Peyer's patch (tissue), 4 donors: ENCODE measurements around the gene FAM171A1. TPM values are rescaled to one million over a fixed set of nuclear protein-coding genes. Genes with fewer than 3 reads are reported as not detected.

ENCODE experiments used
- DNase-seq, 3 donors: peaks; one replicate each; pipeline ENCODE4 v3.0.0-alpha.2; 2017 to 2019
- H3K27ac ChIP-seq, 4 donors: fragments of 200-600 bp; sonication (generic); one replicate each; pipeline ENCODE4 v1.5.1; 2016 to 2019
- H3K27me3 ChIP-seq, 2 donors: fragments of 200-600 bp; sonication (generic); one replicate each; pipeline ENCODE4 v1.5.1; 2019
- H3K36me3 ChIP-seq, 3 donors: fragments of 200-600 bp; sonication (generic); one replicate each; pipeline ENCODE4 v1.5.1; 2016 to 2019
- H3K4me1 ChIP-seq, 4 donors: fragments of 200-600 bp; sonication (generic); one replicate each; pipeline ENCODE4 v1.5.1; 2016 to 2019
- H3K4me3 ChIP-seq, 4 donors: fragments of 200-600 bp; sonication (generic); 1 replicate in 3 of 4; 2 replicates in 1 of 4; pipeline ENCODE4 v1.5.1; 2016 to 2019; ENCODE audit warnings: mild to moderate bottlenecking in 1 of 4
- H3K9me3 ChIP-seq, 4 donors: fragments of 200-600 bp; sonication (generic); one replicate each; pipeline ENCODE4 v1.5.1; 2016 to 2019; ENCODE audit warnings: mild to moderate bottlenecking in 1 of 4
- CTCF ChIP-seq, 6 experiments: fragments of 450-650 bp in 4 of 6; fragments of 200-600 bp in 2 of 6; sonication (generic) in 1 of 6; IDR thresholded peaks; one replicate each; pipeline ENCODE4 v1.5.1; 2017 to 2019; ENCODE audit warnings: antibody characterized with exemption in 6 of 6, mild to moderate bottlenecking in 3 of 6, moderate library complexity in 1 of 6
- POLR2A ChIP-seq, 2 donors: fragments of 450-650 bp; IDR thresholded peaks; one replicate each; pipeline ENCODE4 v1.5.1; 2017; ENCODE audit warnings: antibody characterized with exemption in 2 of 2, mild to moderate bottlenecking in 2 of 2, moderate library complexity in 2 of 2
- total RNA-seq, 4 donors: library from RNA; depleted of rRNA; stranded (reverse); fragments of >200 nt; gene quantifications; one replicate each; pipeline ENCODE4 v1.1.0, GENCODE V29; 2016

The FAM171A1 gene
- total RNA-seq, 4 donors from 2014 or later = 14.7 to 37.1 (median 24.5) TPM

- no peaks in the 10 kb centered on the region for H3K36me3 ChIP-seq
- peaks cover 0 to 12% (median 0%) of the 10 kb centered on the region in 4 donors for H3K4me1 ChIP-seq
- DNase-seq = no peak
- H3K9me3 ChIP-seq = no peaks in the 10 kb centered on the region
- TF ChIP-seq POLR2A (IDR thresholded peaks at IDR 0.05) (no peak), CTCF (IDR thresholded peaks at IDR 0.05) (no peak)
- no peak overlapping the region for H3K4me3 ChIP-seq
- H3K27ac ChIP-seq = no peak overlapping the region
- no peaks in the 10 kb centered on the region for H3K27me3 ChIP-seq
These were observed 48.7 kb downstream of the FAM171A1 start for GRCh38 chr10:15322356-15322755.

- Histone ChIP-seq H3K27ac (no peak overlapping the region), H3K4me1 (peaks cover 0 to 15% (median 0%) of the 10 kb centered on the region in 4 donors), H3K27me3 (no peaks in the 10 kb centered on the region), H3K36me3 (no peaks in the 10 kb centered on the region), H3K4me3 (no peak overlapping the region), H3K9me3 (no peaks in the 10 kb centered on the region)
- no peak for DNase-seq
- TF ChIP-seq CTCF (IDR thresholded peaks at IDR 0.05) = no peak
- no peak for TF ChIP-seq POLR2A (IDR thresholded peaks at IDR 0.05)
These were observed 49.4 kb downstream of the FAM171A1 start for GRCh38 chr10:15321431-15322341.

- DNase-seq = no peak
- TF ChIP-seq CTCF (IDR thresholded peaks at IDR 0.05) (no peak), POLR2A (IDR thresholded peaks at IDR 0.05) (no peak)
- no peaks in the 10 kb centered on the region for H3K36me3 ChIP-seq
- no peaks in the 10 kb centered on the region for H3K27me3 ChIP-seq
- no peak overlapping the region for H3K27ac ChIP-seq
- peaks cover 0 to 18% (median 0%) of the 10 kb centered on the region in 4 donors for H3K4me1 ChIP-seq
- no peaks in the 10 kb centered on the region for H3K9me3 ChIP-seq
- no peak overlapping the region for H3K4me3 ChIP-seq
These were observed 50.4 kb downstream of the FAM171A1 start for GRCh38 chr10:15320522-15321203.

- TF ChIP-seq CTCF (IDR thresholded peaks at IDR 0.05) (no peak), POLR2A (IDR thresholded peaks at IDR 0.05) (no peak)
- DNase-seq = no peak
- Histone ChIP-seq H3K4me3 (no peak overlapping the region), H3K36me3 (no peaks in the 10 kb centered on the region), H3K4me1 (peaks cover 0 to 18% (median 0%) of the 10 kb centered on the region in 4 donors), H3K9me3 (no peaks in the 10 kb centered on the region), H3K27ac (no peak overlapping the region), H3K27me3 (no peaks in the 10 kb centered on the region)
These were observed 51.0 kb downstream of the FAM171A1 start for GRCh38 chr10:15320118-15320517.

GRCh38 chr10:15316871-15317464 is 54.1 kb downstream of the FAM171A1 start:
- H3K4me3 ChIP-seq = no peak overlapping the region
- H3K4me1 ChIP-seq = peaks cover 0 to 34% (median 0%) of the 10 kb centered on the region in 4 donors
- no peaks in the 10 kb centered on the region for H3K27me3 ChIP-seq
- TF ChIP-seq POLR2A (IDR thresholded peaks at IDR 0.05) = no peak
- no peak for TF ChIP-seq CTCF (IDR thresholded peaks at IDR 0.05)
- DNase-seq = no peak
- no peaks in the 10 kb centered on the region for H3K36me3 ChIP-seq
- H3K9me3 ChIP-seq = no peaks in the 10 kb centered on the region
- H3K27ac ChIP-seq = no peak overlapping the region
